Suprapubic skin (tissue), 3 donors: ENCODE results near the gene SMG6.

Experiments used
- CTCF ChIP-seq, 2 donors: fragments of 200-600 bp in 1 of 2; fragments of 450-650 bp in 1 of 2; sonication (generic) in 1 of 2; IDR thresholded peaks; one replicate each; pipeline ENCODE4 v1.5.1; 2016 to 2019; ENCODE audit warnings: antibody characterized with exemption in 2 of 2, mild to moderate bottlenecking in 1 of 2, moderate library complexity in 1 of 2
- EP300 ChIP-seq: sonication (generic); formaldehyde crosslinking; IDR thresholded peaks from one replicate; pipeline ENCODE4 v1.6.1; 2017; ENCODE audit warnings: antibody characterized with exemption

DNA sequence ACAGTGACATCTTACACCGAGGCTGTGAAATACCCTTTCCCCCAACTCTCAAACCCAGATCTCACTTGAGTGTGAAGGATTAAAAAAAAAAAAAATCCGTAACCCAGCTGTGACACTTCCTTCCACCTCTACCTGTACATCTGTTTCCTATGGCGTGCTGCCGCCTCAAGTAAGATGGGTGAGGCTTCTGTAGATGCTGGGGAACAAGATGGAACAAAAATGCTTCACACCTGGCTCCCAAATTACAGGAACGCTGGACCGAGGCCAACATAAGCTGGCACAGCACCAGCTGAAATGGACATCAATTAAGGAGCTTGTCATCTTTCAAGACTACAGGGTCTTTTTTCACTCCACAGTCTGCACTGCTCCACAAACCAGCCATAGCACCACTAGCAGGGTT, 152.8 kb downstream of the SMG6 start:
- TF ChIP-seq CTCF (IDR thresholded peaks at IDR 0.05) = no peak
- TF ChIP-seq EP300 = no peak
